ENCODE measurements around the gene MARK1. TPM values are rescaled to one million over a fixed set of nuclear protein-coding genes. Genes with fewer than 3 reads are reported as not detected.

Gene MARK1
- total and polyA plus RNA-seq, 2 of the 4 experiments (the other 2 are of a cell fraction) = not detected

- no peak overlapping the region for H3K4me3 ChIP-seq (ENCODE audit: insufficient read depth, low read depth, low read length)
- TF ChIP-seq MAFK (IDR thresholded peaks at IDR 0.05; ENCODE audit: low read depth, low read length) (no peak), ELK1 (IDR thresholded peaks at IDR 0.05; ENCODE audit: borderline replicate concordance, low read depth, low read length) (no peak), FOS (IDR thresholded peaks at IDR 0.05; ENCODE audit: low read depth, low read length) (no peak), SMC3 (IDR thresholded peaks at IDR 0.05; ENCODE audit: low read depth, low read length) (no peak), CTCF (conservative IDR thresholded peaks at IDR 0.05; ENCODE audit: low read depth, low read length) (no peak), RAD21 (IDR thresholded peaks at IDR 0.05; ENCODE audit: low read length) (no peak), RFX5 (IDR thresholded peaks at IDR 0.05; ENCODE audit: low read depth, low read length) (no peak), NFE2L2 (IDR thresholded peaks at IDR 0.05; ENCODE audit: low read depth, low read length) (no peak), CHD1 (IDR thresholded peaks at IDR 0.05; ENCODE audit: low read depth, low read length) (no peak), MAZ (IDR thresholded peaks at IDR 0.05; ENCODE audit: borderline replicate concordance, low read depth, low read length) (no peak), CEBPB (IDR thresholded peaks at IDR 0.05; ENCODE audit: low read depth, low read length) (no peak), USF2 (IDR thresholded peaks at IDR 0.05; ENCODE audit: low read depth, low read length) (no peak), POLR2A (IDR thresholded peaks at IDR 0.05; ENCODE audit: low read depth, low read length) (no peak), MXI1 (IDR thresholded peaks at IDR 0.05; ENCODE audit: borderline replicate concordance, low read depth, low read length) (no peak)
- H4K20me1 ChIP-seq (ENCODE audit: insufficient read depth, low read length) = no peaks in the 10 kb centered on the region
- H3K56ac ChIP-seq (ENCODE audit: extremely low read depth, insufficient read depth, low read length) = no peak overlapping the region
- in situ Hi-C loops (cut with MboI; ENCODE audit: low sequenced_read_pairs) = no loop called here
- H3K79me1 ChIP-seq (ENCODE audit: low read depth in 1 of 2, low read length in 2 of 2) = no peaks in the 10 kb centered on the region
- no peak overlapping the region for H3K23ac ChIP-seq (ENCODE audit: low read depth, low read length)
- no peaks in the 10 kb centered on the region for H3K4me1 ChIP-seq (ENCODE audit: control insufficient read depth, insufficient read depth, low read length)
- H3K18ac ChIP-seq (ENCODE audit: low read depth, low read length) = no peak overlapping the region
- no peak overlapping the region for H2AK5ac ChIP-seq (ENCODE audit: low read depth, low read length)
- H4K8ac ChIP-seq (ENCODE audit: low read depth in 2 of 2, low read length in 2 of 2) = no peak overlapping the region
- DNase-seq (no peak), ATAC-seq (ENCODE audit: low read depth) (no peak)
- no peak overlapping the region for H2BK15ac ChIP-seq (ENCODE audit: low read depth, low read length)
- no peak overlapping the region for H3K27ac ChIP-seq (ENCODE audit: insufficient read depth, low read length)
- dilution Hi-C loops (cut with HindIII; ENCODE audit: low sequenced_read_pairs, unreplicated experiment) = no loop called here
- BruUV-seq (replicated peaks) = no TSS peak
- intact Hi-C loops (cut with micrococcal nuclease) = no loop called here
- H2BK20ac ChIP-seq (ENCODE audit: low read depth, low read length) = no peak overlapping the region
- H3K14ac ChIP-seq (replicated peaks; ENCODE audit: low read depth, low read length) = no peak overlapping the region
- H2BK120ac ChIP-seq (ENCODE audit: low read depth, low read length) = no peak overlapping the region
- no peak overlapping the region for H4K91ac ChIP-seq (ENCODE audit: insufficient read depth, low read depth, low read length)
- no peak overlapping the region for H2AFZ ChIP-seq (replicated peaks; ENCODE audit: low read length, poor library complexity)
- no peaks in the 10 kb centered on the region for H3K27me3 ChIP-seq (ENCODE audit: control insufficient read depth, insufficient read depth, low read length)
- CTCF ChIA-PET = interaction anchor here (0.6 kb wide), 2 partner anchors 11 to 369 kb away, joined by 3 to 4 read pairs; no protein-coding TSS in a partner anchor
- POLR2A ChIA-PET (ENCODE audit: unreplicated experiment) = no interaction called here
- no peaks in the 10 kb centered on the region for H3K9me3 ChIP-seq (ENCODE audit: control insufficient read depth, insufficient read depth, low read length)
- no peak overlapping the region for H2BK5ac ChIP-seq (ENCODE audit: low read depth, low read length, poor library complexity, severe bottlenecking)
- H3K4me2 ChIP-seq (ENCODE audit: low read depth, low read length) = no peak overlapping the region
- no CpG with 5 or more reads among the region's 1 CpG for WGBS, 2 experiments (ENCODE audit: extremely low coverage in 2 of 2, insufficient read length in 1 of 2)
- no peaks in the 10 kb centered on the region for H3K9me1 ChIP-seq (ENCODE audit: insufficient read depth, low read length)
- no peak overlapping the region for H3K9ac ChIP-seq (ENCODE audit: low read depth, low read length)
- no peak overlapping the region for H4K5ac ChIP-seq (ENCODE audit: low read depth, low read length)
- no peak overlapping the region for H2AK9ac ChIP-seq (replicated peaks; ENCODE audit: low read depth, low read length, poor library complexity)
- no peak overlapping the region for H3K4ac ChIP-seq (ENCODE audit: low read depth, low read length)
- H3K36me3 ChIP-seq (ENCODE audit: control insufficient read depth, insufficient read depth, low read length) = no peaks in the 10 kb centered on the region
Measured at GRCh38 chr1:220637759-220638158, 109.8 kb downstream of the MARK1 start.
